Measurements from ENCODE around the gene EIF4A2. TPM values are rescaled to one million over a fixed set of nuclear protein-coding genes. Genes with fewer than 3 reads are reported as not detected.
A peak's percentile ranks its signal among the peaks of the same experiment; 100 is the strongest.

Gene EIF4A2
- total RNA-seq, 1 experiment from 2014 or later: 398 TPM

DNA sequence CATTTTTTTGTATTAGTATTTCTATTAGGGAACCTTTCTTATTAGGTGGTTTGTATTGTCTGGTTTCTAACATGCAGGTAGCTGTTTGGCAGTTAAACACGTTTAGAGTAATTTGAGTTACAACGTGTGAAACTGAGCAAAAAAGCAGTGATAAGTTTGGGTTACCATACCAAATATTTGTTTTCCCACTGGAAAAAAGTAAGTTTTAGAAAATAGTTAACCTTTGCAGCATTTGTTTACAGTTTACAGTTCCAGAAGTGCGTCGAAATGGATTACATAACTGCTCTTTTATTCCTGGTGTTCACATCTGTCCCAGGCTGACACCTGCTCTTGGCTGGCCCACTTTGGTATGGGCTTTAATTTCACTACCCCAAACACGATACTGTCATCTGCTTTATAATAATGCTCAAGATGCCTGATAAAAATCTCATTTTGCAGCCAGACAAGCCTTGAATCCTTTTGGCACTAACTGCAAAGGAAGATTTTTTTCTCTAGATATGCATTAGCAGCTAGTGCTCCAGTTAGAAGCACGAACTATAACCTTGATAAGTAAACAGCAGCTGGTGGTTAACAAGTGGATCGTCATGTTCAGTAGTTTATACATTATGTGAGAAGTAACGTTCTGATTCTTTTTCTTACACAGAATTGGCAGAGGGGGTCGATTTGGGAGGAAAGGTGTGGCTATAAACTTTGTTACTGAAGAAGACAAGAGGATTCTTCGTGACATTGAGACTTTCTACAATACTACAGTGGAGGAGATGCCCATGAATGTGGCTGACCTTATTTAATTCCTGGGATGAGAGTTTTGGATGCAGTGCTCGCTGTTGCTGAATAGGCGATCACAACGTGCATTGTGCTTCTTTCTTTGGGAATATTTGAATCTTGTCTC lies 5.3 kb downstream of the EIF4A2 start:
- no peak overlapping the region for H3T11ph ChIP-seq (ENCODE audit: low read length)
- H3K23me2 ChIP-seq (ENCODE audit: insufficient read length, low read depth, low read length, poor library complexity, severe bottlenecking): peaks cover 6% of the 10 kb centered on the region
- no peak overlapping the region for H3K18ac ChIP-seq (ENCODE audit: insufficient read length, low read depth, low read length)
- no peak overlapping the region for H2BK12ac ChIP-seq (ENCODE audit: insufficient read length, low read depth, low read length)
- H4K8ac ChIP-seq (replicated peaks; ENCODE audit: insufficient read length, low read depth, low read length): no peak overlapping the region
- no peaks in the 10 kb centered on the region for H3K9me3 ChIP-seq (ENCODE audit: control insufficient read depth, low read depth, low read length)
- no peak for TF ChIP-seq CTCF (conservative IDR thresholded peaks at IDR 0.05)
- H2BK15ac ChIP-seq (ENCODE audit: low read depth, low read length): no peak overlapping the region
- H3K79me1 ChIP-seq (ENCODE audit: insufficient read depth, low read depth, low read length, poor library complexity, severe bottlenecking): no peaks in the 10 kb centered on the region
- Mint-ChIP-seq H3K36me3 (ENCODE audit: insufficient read depth in 1 of 3, low read depth in 3 of 3) (peaks cover 65 to 94% (median 82%) of the 10 kb centered on the region in 3 experiments), H3K4me1 (peaks cover 11 to 26% of the 10 kb centered on the region in 2 experiments), H3K27ac (peak overlapping the region; percentile 3 to 100 (median 27); a peak in 4 of 7 replicates), H3K27me3 (ENCODE audit: low read depth) (no peaks in the 10 kb centered on the region), H3K9me3 (peaks cover 6 to 8% of the 10 kb centered on the region in 2 experiments), H3K4me3 (0 out of 5 replicates have a peak overlapping the region, but pooled peaks of 1 of the 2 experiments have one; percentile 45)
- H3K27me3 ChIP-seq (ENCODE audit: insufficient read depth, low read length): no peaks in the 10 kb centered on the region
- H3K56ac ChIP-seq (ENCODE audit: insufficient read length, low read depth, low read length): no peak overlapping the region
- no peak overlapping the region for H3K23ac ChIP-seq (ENCODE audit: insufficient read length, low read depth, low read length)
- no peaks in the 10 kb centered on the region for H3K4me1 ChIP-seq (ENCODE audit: insufficient read depth, low read length)
- no peak overlapping the region for H3K14ac ChIP-seq (ENCODE audit: insufficient read depth, low read length)
- H3K4ac ChIP-seq (ENCODE audit: low read depth, low read length): no peak overlapping the region
- no CpG with 5 or more reads among the region's 13 CpGs for WGBS (ENCODE audit: extremely low coverage, insufficient read length, low lambda C conversion rate)
- no peak for DNase-seq
- H4K91ac ChIP-seq (ENCODE audit: insufficient read length, low read depth, low read length): no peak overlapping the region
- no peak overlapping the region for H3K9ac ChIP-seq (ENCODE audit: extremely low read depth, insufficient read length, low read length)
- H2AK5ac ChIP-seq (ENCODE audit: insufficient read length, low read length): no peak overlapping the region
- H2AFZ ChIP-seq (ENCODE audit: low read length): no peak overlapping the region
- no peak overlapping the region for H3K27ac ChIP-seq (ENCODE audit: insufficient read length, low read depth, low read length)
- H2BK120ac ChIP-seq (ENCODE audit: low read depth, low read length, poor library complexity, severe bottlenecking): no peak overlapping the region
- H4K5ac ChIP-seq (ENCODE audit: insufficient read length, low read depth, low read length): no peak overlapping the region
- H2BK5ac ChIP-seq (ENCODE audit: insufficient read length, low read length): no peak overlapping the region
- H2BK20ac ChIP-seq (ENCODE audit: low read depth, low read length, poor library complexity, severe bottlenecking): no peak overlapping the region
- no peak overlapping the region for H3K4me2 ChIP-seq (ENCODE audit: insufficient read depth, insufficient read length, low read length)
- H4K20me1 ChIP-seq (ENCODE audit: control insufficient read depth, insufficient read depth, insufficient read length): no peaks in the 10 kb centered on the region
- H3K79me2 ChIP-seq (ENCODE audit: insufficient read depth, low read length): peaks cover 17% of the 10 kb centered on the region; the same call in 1 of the 2 replicates

All from H9 (cell line).